Ovary (tissue), 9 donors: Measurements from ENCODE around the gene PDE5A. TPM values are rescaled to one million over a fixed set of nuclear protein-coding genes. Genes with fewer than 3 reads are reported as not detected.

Experiments
- DNase-seq, 5 donors: peaks; one replicate each; pipeline ENCODE4 v3.0.0-alpha.2; 2019 to 2020
- H3K27ac ChIP-seq, 2 donors: fragments of 200-600 bp; one replicate each; pipeline versions ENCODE4 v1.5.1 to v1.8.0; 2019 to 2022
- H3K27me3 ChIP-seq: fragments of 200-600 bp; one replicate; pipeline ENCODE4 v1.8.0; 2022
- H3K36me3 ChIP-seq: fragments of 200-600 bp; sonication (generic); one replicate; pipeline ENCODE4 v1.5.1; 2019
- H3K4me1 ChIP-seq: one replicate; pipeline ENCODE4 v1.8.1; 2013; ENCODE audit warnings: mild to moderate bottlenecking, moderate library complexity; ENCODE audit not compliant: insufficient read depth
- H3K4me3 ChIP-seq: fragments of 200-600 bp; sonication (generic); one replicate; pipeline ENCODE4 v1.5.1; 2017
- H3K9me3 ChIP-seq, 2 donors: fragments of 200-600 bp in 1 of 2; sonication (generic) in 1 of 2; one replicate each; pipeline versions ENCODE4 v1.5.1 to v1.8.1; 2013 to 2019; ENCODE audit warnings: mild to moderate bottlenecking in 1 of 2, moderate library complexity in 1 of 2
- EP300 ChIP-seq: sonication (generic); formaldehyde crosslinking; IDR thresholded peaks from one replicate; pipeline ENCODE4 v1.6.1; 2017; ENCODE audit warnings: antibody characterized with exemption
- POLR2A ChIP-seq: fragments of 450-650 bp; IDR thresholded peaks from one replicate; pipeline ENCODE4 v1.6.1; 2017; ENCODE audit warnings: antibody characterized with exemption, mild to moderate bottlenecking, moderate library complexity
- WGBS, 3 donors: extraction: QIAGEN DNeasy Blood & Tissue Kit in 1 of 3; methylation state at CpG; one replicate each; pipeline versions ENCODE4 v1.1.5 to v1.1.7; 2013 to 2017; 5-methylcytosine and 5-hydroxymethylcytosine counted together
- intact Hi-C, 4 donors: fragments of 100-400 bp; cut with DNase I; formaldehyde crosslinking; loops; one replicate each; pipeline versions ENCODE4 v1.11.0 to v1.15.1; 2022 to 2023
- polyA plus RNA-seq, 2 donors: library from polyadenylated mRNA; stranded (reverse); fragments of 200-250 nt in 1 of 2; fragments of 350-450 nt in 1 of 2; fragmentation: Illumina TruSeq in 1 of 2; extraction: RNeasy Lipid Tissue Mini Kit (QIAGEN cat#74804) in 1 of 2; gene quantifications; one replicate each; pipeline ENCODE4 v1.2.3, GENCODE V29; 2013 to 2014
- total RNA-seq, 7 donors: library from RNA; depleted of rRNA in 2 of 7; stranded (reverse); fragments of >200 nt in 2 of 7; fragmentation: NEBNext Ultra II Directional in 3 of 7; extraction: Animal tissue kit (Norgen Biotek cat#: 25700) in 3 of 7; gene quantifications; one replicate each; pipeline versions ENCODE4 v1.1.0 to v1.2.4, GENCODE V29; 2016 to 2023
- TF ChIP-seq, protein P1 (sequence below), 3 donors: fragments of 450-650 bp in 2 of 3; fragments of 200-600 bp in 1 of 3; IDR thresholded peaks; one replicate each; pipeline versions ENCODE4 v1.5.1 to v1.8.0; 2016 to 2022; ENCODE audit warnings: antibody characterized with exemption in 3 of 3, mild to moderate bottlenecking in 1 of 3
- donor health status: DM: no; HTN: no; CAD: no; lungs with moderate emphysema.
- donor health status: DM: no; HTN: no; CAD: no.
- donor health status: Bipolar disorder and iron deficiency.
- donor health status: DM: yes; HTN: yes; CAD: no.
- donor health status: DM: no; HTN: no; CAD: no.
- donor health status: DM: yes; HTN: yes; CAD: no.

Gene PDE5A
- total and polyA plus RNA-seq, 9 donors, result 4.6 to 25.3 (median 9.7) TPM

DNA sequence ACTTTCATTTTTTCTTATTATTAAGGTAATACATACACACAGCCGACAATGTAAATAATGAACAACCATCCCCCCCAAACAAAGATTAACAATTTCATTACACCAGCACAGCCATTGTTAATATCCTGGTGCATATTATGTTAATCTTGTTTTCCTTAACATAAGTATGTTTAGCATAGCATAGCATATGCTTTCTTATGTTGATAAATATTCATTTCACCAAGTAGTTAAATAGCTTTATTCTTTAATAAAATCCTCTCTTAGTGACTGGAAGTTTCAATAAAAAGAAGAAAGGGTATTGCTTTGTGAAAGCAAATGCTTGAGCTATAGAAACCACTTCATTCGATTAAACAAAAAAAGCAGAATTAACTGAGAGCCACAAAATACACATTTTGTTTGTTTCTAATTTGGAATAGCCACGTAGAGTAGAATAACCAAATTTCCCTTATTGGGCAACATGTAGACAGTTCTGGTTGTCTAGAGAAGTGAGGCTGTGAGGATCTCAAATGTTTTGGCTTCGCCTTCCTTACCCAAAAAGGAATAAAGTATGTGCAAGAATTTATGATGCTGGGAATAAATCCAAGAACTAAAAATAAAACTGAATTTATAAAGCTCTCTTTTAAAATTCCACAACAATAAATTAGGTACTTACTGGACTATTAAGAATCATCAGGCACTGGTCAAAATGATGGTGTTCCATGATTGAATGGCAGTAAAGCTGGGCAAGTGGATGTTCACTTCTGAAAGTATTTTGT lies 118.0 kb downstream of the PDE5A start:
- Histone ChIP-seq H3K27ac (no peak overlapping the region), H3K36me3 (no peaks in the 10 kb centered on the region), H3K4me3 (no peak overlapping the region), H3K9me3 (no peaks in the 10 kb centered on the region), H3K27me3 (no peaks in the 10 kb centered on the region), H3K4me1 (peaks cover 2% of the 10 kb centered on the region)
- intact Hi-C loops, result no loop called here
- WGBS, 3 donors, result 16 to 28% (median 18%) methylated on average over 4 of the region's 4 CpGs
- TF ChIP-seq, protein P1, sequence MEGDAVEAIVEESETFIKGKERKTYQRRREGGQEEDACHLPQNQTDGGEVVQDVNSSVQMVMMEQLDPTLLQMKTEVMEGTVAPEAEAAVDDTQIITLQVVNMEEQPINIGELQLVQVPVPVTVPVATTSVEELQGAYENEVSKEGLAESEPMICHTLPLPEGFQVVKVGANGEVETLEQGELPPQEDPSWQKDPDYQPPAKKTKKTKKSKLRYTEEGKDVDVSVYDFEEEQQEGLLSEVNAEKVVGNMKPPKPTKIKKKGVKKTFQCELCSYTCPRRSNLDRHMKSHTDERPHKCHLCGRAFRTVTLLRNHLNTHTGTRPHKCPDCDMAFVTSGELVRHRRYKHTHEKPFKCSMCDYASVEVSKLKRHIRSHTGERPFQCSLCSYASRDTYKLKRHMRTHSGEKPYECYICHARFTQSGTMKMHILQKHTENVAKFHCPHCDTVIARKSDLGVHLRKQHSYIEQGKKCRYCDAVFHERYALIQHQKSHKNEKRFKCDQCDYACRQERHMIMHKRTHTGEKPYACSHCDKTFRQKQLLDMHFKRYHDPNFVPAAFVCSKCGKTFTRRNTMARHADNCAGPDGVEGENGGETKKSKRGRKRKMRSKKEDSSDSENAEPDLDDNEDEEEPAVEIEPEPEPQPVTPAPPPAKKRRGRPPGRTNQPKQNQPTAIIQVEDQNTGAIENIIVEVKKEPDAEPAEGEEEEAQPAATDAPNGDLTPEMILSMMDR (IDR thresholded peaks at IDR 0.05), result no peak
- no peak for TF ChIP-seq POLR2A
- TF ChIP-seq EP300, result no peak
- DNase-seq, result no peak

DNA sequence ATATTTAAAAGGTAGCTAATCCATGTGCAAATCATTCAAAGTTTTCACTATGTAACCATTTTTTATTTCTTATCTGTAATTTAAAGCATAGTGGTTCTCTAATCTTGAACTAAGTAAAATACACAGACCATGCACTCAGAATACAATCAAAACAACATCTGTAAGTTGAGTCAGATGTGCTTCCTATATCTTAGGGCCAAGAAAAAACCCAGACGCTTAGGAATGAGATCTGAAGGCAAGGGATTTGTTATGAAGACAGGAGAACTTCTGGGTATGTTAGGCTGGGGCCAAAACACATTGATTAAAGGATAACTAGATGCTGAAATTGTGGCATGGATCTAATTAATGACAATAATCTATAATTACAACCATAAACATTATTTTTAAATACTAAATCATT lies 120.3 kb downstream of the PDE5A start:
- Histone ChIP-seq H3K9me3 (no peaks in the 10 kb centered on the region), H3K27ac (no peak overlapping the region), H3K4me3 (no peak overlapping the region), H3K4me1 (peaks cover 2% of the 10 kb centered on the region), H3K27me3 (no peaks in the 10 kb centered on the region), H3K36me3 (no peaks in the 10 kb centered on the region)
- 50 to 56% (median 54%) methylated on average over 1 of the region's 1 CpG for WGBS, 3 donors
- DNase-seq, result no peak
- intact Hi-C loops, result no loop called here
- TF ChIP-seq, protein P1 (IDR thresholded peaks at IDR 0.05), result no peak
- no peak for TF ChIP-seq EP300
- no peak for TF ChIP-seq POLR2A

DNA sequence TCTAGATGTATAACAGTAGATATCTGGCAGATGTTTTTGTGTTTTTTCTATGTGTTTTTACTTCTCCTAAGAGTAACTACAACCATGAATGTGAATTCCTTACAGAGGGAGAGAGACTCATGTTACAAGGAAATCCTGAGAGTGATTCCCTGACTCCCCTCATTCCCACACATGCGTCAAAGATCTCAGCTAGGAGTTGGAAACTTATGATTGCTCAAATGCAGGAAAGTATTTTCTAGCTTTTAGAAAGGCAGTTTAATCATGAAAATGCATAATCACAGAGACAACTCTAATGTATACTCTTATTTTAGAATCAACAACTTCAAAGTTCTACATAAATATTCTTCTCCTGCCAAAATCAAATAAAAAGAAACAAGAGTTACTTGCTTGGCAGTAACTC lies 121.8 kb downstream of the PDE5A start:
- 35 to 60% (median 60%) methylated on average over 1 of the region's 1 CpG for WGBS, 3 donors
- Histone ChIP-seq H3K9me3 (no peaks in the 10 kb centered on the region), H3K36me3 (no peaks in the 10 kb centered on the region), H3K27ac (no peak overlapping the region), H3K4me3 (no peak overlapping the region), H3K4me1 (peaks cover 2% of the 10 kb centered on the region), H3K27me3 (no peaks in the 10 kb centered on the region)
- TF ChIP-seq POLR2A (no peak), EP300 (no peak)
- TF ChIP-seq, protein P1 (IDR thresholded peaks at IDR 0.05), result no peak
- intact Hi-C loops, result no loop called here
- DNase-seq, result no peak

DNA sequence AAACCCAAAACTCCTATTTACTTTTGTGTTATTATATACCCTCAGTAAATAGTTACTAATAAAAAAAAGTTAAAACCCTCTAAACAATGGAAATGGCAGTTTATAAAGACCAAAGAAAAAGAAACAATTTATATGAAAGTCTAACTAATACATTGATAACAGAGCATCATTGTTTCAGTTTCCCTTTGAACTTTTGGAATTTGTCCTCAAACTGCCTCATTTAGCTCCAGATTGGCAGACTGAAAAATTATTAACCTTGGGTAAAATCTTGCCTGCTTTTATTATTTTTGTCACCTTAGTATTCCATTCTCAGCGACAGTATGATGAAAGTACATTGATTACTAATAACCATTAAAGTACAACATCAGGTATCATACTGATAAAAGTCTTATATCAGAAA lies 124.0 kb downstream of the PDE5A start:
- intact Hi-C loops, result no loop called here
- H3K4me3 ChIP-seq, result no peak overlapping the region
- WGBS, 3 donors, result 96 to 99% (median 97%) methylated on average over 1 of the region's 1 CpG
- TF ChIP-seq, protein P1 (IDR thresholded peaks at IDR 0.05), result no peak
- TF ChIP-seq EP300 (no peak), POLR2A (no peak)
- no peak for DNase-seq
- H3K4me1 ChIP-seq, result no peaks in the 10 kb centered on the region
- H3K27ac ChIP-seq, result no peak overlapping the region
- H3K27me3 ChIP-seq, result no peaks in the 10 kb centered on the region
- no peaks in the 10 kb centered on the region for H3K36me3 ChIP-seq
- no peaks in the 10 kb centered on the region for H3K9me3 ChIP-seq
